GM10248 (cell line): ENCODE results near the gene ODC1.

ENCODE experiments used
- CTCF ChIA-PET: fragments of 300-600 bp; sonication (Branson Sonifier 250); formaldehyde crosslinking; extraction: SDS; loops from one replicate; lab custom pipeline; 2021; ENCODE audit warnings: antibody characterized with exemption; lab: Yijun Ruan, JAX
- POLR2A ChIA-PET: fragments of 350-650 bp; sonication (Branson Sonifier 250); formaldehyde crosslinking; extraction: SDS; loops from one replicate; lab custom pipeline; 2020; ENCODE audit warnings: antibody characterized with exemption; lab: Yijun Ruan, JAX
- DNase-seq: peaks from one replicate; pipeline ENCODE4 v3.0.0; 2012; ENCODE audit errors: extremely low spot score
- CTCF ChIP-seq: IDR thresholded peaks from 2 replicates; pipeline ENCODE4 v1.5.1; 2012; ENCODE audit warnings: mild to moderate bottlenecking, low read depth; ENCODE audit errors: extremely low read depth, missing control alignments, control extremely low read depth

ODC1 gene

GRCh38 chr2:10390369-10390801 lies 57.7 kb downstream of the ODC1 start:
- TF ChIP-seq CTCF = no peak
- no peak for DNase-seq
- POLR2A ChIA-PET = no interaction called here
- CTCF ChIA-PET = interaction anchor here (1.0 to 1.5 kb wide), 3 partner anchors 12 to 318 kb away, joined by 3 read pairs; no protein-coding TSS in a partner anchor
